ENCODE data around the gene SPATA6L.

The SPATA6L gene

DNA sequence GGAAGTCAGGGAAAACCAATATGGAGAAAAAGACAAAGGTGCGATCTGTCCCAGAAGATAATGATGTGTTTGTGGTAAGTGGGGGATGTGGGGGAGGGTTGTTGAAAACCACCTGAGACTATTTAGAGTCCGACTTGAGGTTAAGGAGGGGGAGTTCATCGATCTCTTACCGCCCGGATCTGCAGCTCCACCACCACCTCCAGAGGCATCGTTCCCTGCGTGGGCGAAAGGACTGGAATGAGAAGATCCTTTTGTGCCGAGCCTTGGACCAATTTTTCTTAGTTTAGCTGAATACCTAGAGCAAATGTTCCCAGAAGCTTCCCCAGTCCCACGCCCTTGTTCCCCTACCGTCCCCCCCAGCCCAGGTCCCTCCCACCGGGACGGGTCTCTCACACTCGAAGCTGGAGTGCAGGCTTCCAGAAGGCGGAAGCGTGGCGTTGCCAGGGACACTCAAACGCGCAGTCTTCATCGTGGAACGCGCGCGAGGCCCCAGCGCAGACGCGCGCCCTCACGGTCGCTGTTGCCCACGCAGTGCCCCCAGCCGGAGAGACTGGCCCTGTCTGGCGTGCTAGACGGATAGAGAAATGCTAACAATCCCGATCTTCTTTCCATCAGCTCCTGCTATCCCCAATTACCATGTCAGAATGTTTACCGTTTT, at the start of gene SPATA6L:
TSS of gene SPATA6L (minus strand) at position 439 of the 658 bp plus-strand sequence. CDS start at position 209, 230 bp downstream.
- H3K4me3 ChIP-seq (ENCODE audit: low read depth, low read length), result peak within 1 kb of the TSS; percentile 60
- ChIA-PET POLR2A (interaction anchor here (1.3 to 1.4 kb wide), 2 partner anchors 9 to 13 kb away, joined by 4 to 6 read pairs; partner anchors contain the start of gene CDC37L1), CTCF (interaction anchor here (0.9 to 2.8 kb wide), 5 partner anchors 10 to 287 kb away, joined by 4 to 10 read pairs (median 5); partner anchors contain the start of gene AK3)
- TF ChIP-seq CTCF (IDR thresholded peaks at IDR 0.05; ENCODE audit: insufficient read depth, low read length, missing control alignments), result peak; percentile 28
- DNase-seq (ENCODE audit: low read depth, low spot score), result no peak

- ChIA-PET POLR2A (no interaction called here), CTCF (interaction anchor here (1.1 kb wide), 1 partner anchor 23 kb away, joined by 3 read pairs; no protein-coding TSS in a partner anchor)
- no peak for DNase-seq (ENCODE audit: low read depth, low spot score)
- no peak for TF ChIP-seq CTCF (IDR thresholded peaks at IDR 0.05; ENCODE audit: insufficient read depth, low read length, missing control alignments)
- no peak overlapping the region for H3K4me3 ChIP-seq (ENCODE audit: low read depth, low read length)
Measured at GRCh38 chr9:4714266-4715016, 48.2 kb upstream of the SPATA6L start.

- no peak overlapping the region for H3K4me3 ChIP-seq (ENCODE audit: low read depth, low read length)
- ChIA-PET POLR2A (interaction anchor here (1.1 kb wide), 1 partner anchor 27 kb away, joined by 3 read pairs; the partner anchor contains the start of gene AK3), CTCF (interaction anchor here (1.1 kb wide), 1 partner anchor 22 kb away, joined by 3 read pairs; no protein-coding TSS in a partner anchor)
- no peak for TF ChIP-seq CTCF (IDR thresholded peaks at IDR 0.05; ENCODE audit: insufficient read depth, low read length, missing control alignments)
- DNase-seq (ENCODE audit: low read depth, low spot score), result no peak
Measured at GRCh38 chr9:4713849-4714248, 47.6 kb upstream of the SPATA6L start.

- POLR2A ChIA-PET, result no interaction called here
- no peak for TF ChIP-seq CTCF (IDR thresholded peaks at IDR 0.05; ENCODE audit: insufficient read depth, low read length, missing control alignments)
- H3K4me3 ChIP-seq (ENCODE audit: low read depth, low read length), result no peak overlapping the region
- CTCF ChIA-PET, result interaction anchor here (1.0 to 1.3 kb wide), 2 partner anchors 14 to 29 kb away, joined by 3 read pairs; no protein-coding TSS in a partner anchor
- DNase-seq (ENCODE audit: low read depth, low spot score), result no peak
Measured at GRCh38 chr9:4709380-4709779, 43.1 kb upstream of the SPATA6L start.

- no peak for TF ChIP-seq CTCF (IDR thresholded peaks at IDR 0.05; ENCODE audit: insufficient read depth, low read length, missing control alignments)
- ChIA-PET CTCF (interaction anchor here (1.3 kb wide), 1 partner anchor 324 kb away, joined by 5 read pairs; no protein-coding TSS in a partner anchor), POLR2A (no interaction called here)
- H3K4me3 ChIP-seq (ENCODE audit: low read depth, low read length), result no peak overlapping the region
- no peak for DNase-seq (ENCODE audit: low read depth, low spot score)
Measured at GRCh38 chr9:4706971-4707622, 40.8 kb upstream of the SPATA6L start.

Data from AG04449 (cell line).